HEK293 (cell line): ENCODE results near the gene HSPA4L.

Experiments
- CTCF ChIA-PET: fragments of 350-600 bp; formaldehyde crosslinking; extraction: SDS; loops from one replicate; lab custom pipeline; 2021; ENCODE audit warnings: antibody characterized with exemption; lab: Yijun Ruan, JAX
- POLR2A ChIA-PET: fragments of 300-600 bp; formaldehyde crosslinking; extraction: SDS; loops from one replicate; lab custom pipeline; 2020; ENCODE audit warnings: antibody characterized with exemption, inconsistent platforms; lab: Yijun Ruan, JAX
- H3K27ac ChIP-seq: fragments of 200-500 bp; sonication (Bioruptor generic); 2 replicates; pipeline ENCODE4 v1.5.1; 2014; ENCODE audit warnings: low read depth, low read length, control low read depth, inconsistent platforms; ENCODE audit errors: extremely low read depth
- H3K36me3 ChIP-seq, 2 experiments: fragments of 200-500 bp in 1 of 2; sonication (Bioruptor generic) in 1 of 2; 1 replicate in 1 of 2; 2 replicates in 1 of 2; pipeline ENCODE4 v1.5.1; 2014 to 2017; ENCODE audit warnings: inconsistent platforms in 2 of 2, low read length in 2 of 2; ENCODE audit not compliant: control insufficient read depth in 2 of 2, insufficient read depth in 1 of 2
- H3K4me1 ChIP-seq: fragments of 200-500 bp; sonication (Bioruptor generic); 2 replicates; pipeline ENCODE4 v1.5.1; 2014; ENCODE audit warnings: mild to moderate bottlenecking, low read length, inconsistent platforms; ENCODE audit not compliant: control insufficient read depth, insufficient read depth
- H3K4me3 ChIP-seq: 2 replicates; pipeline ENCODE4 v1.5.1; 2011; ENCODE audit warnings: low read depth, mild to moderate bottlenecking, control low read depth, low read length, moderate library complexity
- H3K9me3 ChIP-seq: fragments of 200-500 bp; sonication (Bioruptor generic); 2 replicates; pipeline ENCODE4 v1.5.1; 2014; ENCODE audit warnings: low read depth, low read length, inconsistent platforms; ENCODE audit not compliant: control insufficient read depth, insufficient read depth
- HOXD13 ChIP-seq: sonication (generic); formaldehyde crosslinking; IDR thresholded peaks from 2 replicates; pipeline ENCODE4 v1.8.0; 2022; ENCODE audit warnings: missing genetic modification reagents, borderline replicate concordance
- YY2 ChIP-seq: fragments of 450-650 bp; formaldehyde crosslinking; IDR thresholded peaks from 2 replicates; pipeline ENCODE4 v1.5.1; 2016; ENCODE audit warnings: missing biosample characterization, missing genetic modification characterization
- ZBTB8A ChIP-seq: fragments of 450-650 bp; formaldehyde crosslinking; IDR thresholded peaks from 2 replicates; pipeline ENCODE4 v1.5.1; 2016; ENCODE audit warnings: missing biosample characterization, missing genetic modification characterization
- ZEB2 ChIP-seq: fragments of 450-650 bp; formaldehyde crosslinking; IDR thresholded peaks from 2 replicates; pipeline ENCODE4 v1.5.1; 2016; ENCODE audit warnings: missing biosample characterization, missing genetic modification characterization
- ZNF112 ChIP-seq: fragments of 450-650 bp; formaldehyde crosslinking; IDR thresholded peaks from 2 replicates; pipeline ENCODE4 v1.5.0; 2017; ENCODE audit warnings: missing biosample characterization, missing genetic modification characterization
- ZNF121 ChIP-seq: fragments of 450-650 bp; formaldehyde crosslinking; IDR thresholded peaks from 2 replicates; pipeline ENCODE4 v1.5.1; 2016; ENCODE audit warnings: missing biosample characterization, missing genetic modification characterization
- ZNF2 ChIP-seq: fragments of 450-650 bp; formaldehyde crosslinking; IDR thresholded peaks from 2 replicates; pipeline ENCODE4 v1.5.1; 2016; ENCODE audit warnings: missing biosample characterization, missing genetic modification characterization
- ZNF266 ChIP-seq: fragments of 450-650 bp; formaldehyde crosslinking; IDR thresholded peaks from 2 replicates; pipeline ENCODE4 v1.5.1; 2016; ENCODE audit warnings: missing biosample characterization, missing genetic modification characterization, low read depth
- ZNF335 ChIP-seq: fragments of 450-650 bp; formaldehyde crosslinking; conservative IDR thresholded peaks from 2 replicates; pipeline ENCODE4 v1.5.1; 2016; ENCODE audit warnings: missing biosample characterization, missing genetic modification characterization
- ZNF341 ChIP-seq: fragments of 450-650 bp; formaldehyde crosslinking; IDR thresholded peaks from 2 replicates; pipeline ENCODE4; 2016; ENCODE audit warnings: low read depth, missing biosample characterization, missing genetic modification characterization
- ZNF473 ChIP-seq: fragments of 450-650 bp; formaldehyde crosslinking; IDR thresholded peaks from 2 replicates; pipeline ENCODE4 v1.5.1; 2017; ENCODE audit warnings: missing biosample characterization, missing genetic modification characterization
- ZNF510 ChIP-seq: fragments of 450-650 bp; formaldehyde crosslinking; IDR thresholded peaks from 2 replicates; pipeline ENCODE4 v1.5.1; 2018; ENCODE audit warnings: mild to moderate bottlenecking, missing genetic modification characterization, missing biosample characterization; ENCODE audit not compliant: insufficient replicate concordance
- ZNF514 ChIP-seq: fragments of 450-650 bp; formaldehyde crosslinking; IDR thresholded peaks from 2 replicates; pipeline ENCODE4 v1.5.1; 2016; ENCODE audit warnings: missing biosample characterization, missing genetic modification characterization
- ZNF600 ChIP-seq: fragments of 450-650 bp; formaldehyde crosslinking; IDR thresholded peaks from 2 replicates; pipeline ENCODE4 v1.5.1; 2016; ENCODE audit warnings: missing biosample characterization, missing genetic modification characterization
- ZNF645 ChIP-seq: fragments of 450-650 bp; formaldehyde crosslinking; IDR thresholded peaks from 2 replicates; pipeline ENCODE4; 2016; ENCODE audit warnings: missing biosample characterization, missing genetic modification characterization
- ZNF677 ChIP-seq: fragments of 450-650 bp; IDR thresholded peaks from 2 replicates; pipeline ENCODE4 v1.5.0; 2018; ENCODE audit warnings: missing biosample characterization, mild to moderate bottlenecking, missing genetic modification characterization, moderate library complexity
- ZNF777 ChIP-seq: fragments of 450-650 bp; formaldehyde crosslinking; IDR thresholded peaks from 2 replicates; pipeline ENCODE4 v1.5.1; 2017; ENCODE audit warnings: missing biosample characterization, missing genetic modification characterization, borderline replicate concordance
- ZSCAN18 ChIP-seq: fragments of 450-650 bp; formaldehyde crosslinking; IDR thresholded peaks from 2 replicates; pipeline ENCODE4 v1.5.1; 2016; ENCODE audit warnings: missing biosample characterization, missing genetic modification characterization
- ZSCAN30 ChIP-seq: fragments of 450-650 bp; IDR thresholded peaks from 2 replicates; pipeline ENCODE4 v1.5.1; 2018; ENCODE audit warnings: missing biosample characterization, mild to moderate bottlenecking, missing genetic modification characterization, moderate library complexity
- ZSCAN4 ChIP-seq: fragments of 450-650 bp; formaldehyde crosslinking; IDR thresholded peaks from 2 replicates; pipeline ENCODE4 v1.5.1; 2017; ENCODE audit warnings: missing biosample characterization, missing genetic modification characterization
- TF ChIP-seq, protein P1 (sequence below): fragments of 450-650 bp; formaldehyde crosslinking; IDR thresholded peaks from 2 replicates; pipeline ENCODE4 v1.5.1; 2016; ENCODE audit warnings: missing biosample characterization, missing genetic modification characterization, borderline replicate concordance
- TF ChIP-seq, protein P2 (sequence below): fragments of 450-650 bp; formaldehyde crosslinking; IDR thresholded peaks from 2 replicates; pipeline ENCODE4 v1.5.1; 2017; ENCODE audit warnings: missing biosample characterization, missing genetic modification characterization

Gene HSPA4L

DNA sequence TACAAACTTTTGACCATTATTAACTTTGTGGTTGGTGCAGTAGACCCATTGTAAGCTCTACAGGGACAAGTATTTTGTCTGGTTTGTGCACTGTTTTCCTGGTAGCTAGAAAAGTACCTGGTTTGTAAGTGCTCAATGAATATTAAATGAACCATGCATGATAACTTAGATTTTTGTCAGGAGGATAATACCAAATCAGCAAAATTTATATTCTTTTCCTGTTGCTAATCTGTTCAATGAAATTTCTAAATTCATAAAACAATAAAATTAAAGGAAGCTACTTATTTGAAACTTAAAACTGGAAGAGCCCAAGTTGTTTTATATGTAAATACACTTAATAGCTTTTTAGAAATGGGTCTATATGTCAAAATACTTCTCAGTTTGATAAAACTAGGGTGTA, 17.6 kb downstream of the HSPA4L start:
- H3K36me3 ChIP-seq = peaks cover 3 to 51% of the 10 kb centered on the region in 2 experiments; a peak in 2 of 3 replicates
- no peak overlapping the region for H3K4me3 ChIP-seq
- H3K9me3 ChIP-seq = no peaks in the 10 kb centered on the region
- H3K27ac ChIP-seq = no peak overlapping the region
- POLR2A ChIA-PET = interaction anchor here (1.4 kb wide), 1 partner anchor 81 kb away, joined by 3 read pairs; the partner anchor contains the start of gene PLK4
- no peaks in the 10 kb centered on the region for H3K4me1 ChIP-seq
- no peak for TF ChIP-seq ZNF777 (tag by site-specific recombination)
- TF ChIP-seq ZNF677 (tag by site-specific recombination) = no peak
- TF ChIP-seq, protein P1, sequence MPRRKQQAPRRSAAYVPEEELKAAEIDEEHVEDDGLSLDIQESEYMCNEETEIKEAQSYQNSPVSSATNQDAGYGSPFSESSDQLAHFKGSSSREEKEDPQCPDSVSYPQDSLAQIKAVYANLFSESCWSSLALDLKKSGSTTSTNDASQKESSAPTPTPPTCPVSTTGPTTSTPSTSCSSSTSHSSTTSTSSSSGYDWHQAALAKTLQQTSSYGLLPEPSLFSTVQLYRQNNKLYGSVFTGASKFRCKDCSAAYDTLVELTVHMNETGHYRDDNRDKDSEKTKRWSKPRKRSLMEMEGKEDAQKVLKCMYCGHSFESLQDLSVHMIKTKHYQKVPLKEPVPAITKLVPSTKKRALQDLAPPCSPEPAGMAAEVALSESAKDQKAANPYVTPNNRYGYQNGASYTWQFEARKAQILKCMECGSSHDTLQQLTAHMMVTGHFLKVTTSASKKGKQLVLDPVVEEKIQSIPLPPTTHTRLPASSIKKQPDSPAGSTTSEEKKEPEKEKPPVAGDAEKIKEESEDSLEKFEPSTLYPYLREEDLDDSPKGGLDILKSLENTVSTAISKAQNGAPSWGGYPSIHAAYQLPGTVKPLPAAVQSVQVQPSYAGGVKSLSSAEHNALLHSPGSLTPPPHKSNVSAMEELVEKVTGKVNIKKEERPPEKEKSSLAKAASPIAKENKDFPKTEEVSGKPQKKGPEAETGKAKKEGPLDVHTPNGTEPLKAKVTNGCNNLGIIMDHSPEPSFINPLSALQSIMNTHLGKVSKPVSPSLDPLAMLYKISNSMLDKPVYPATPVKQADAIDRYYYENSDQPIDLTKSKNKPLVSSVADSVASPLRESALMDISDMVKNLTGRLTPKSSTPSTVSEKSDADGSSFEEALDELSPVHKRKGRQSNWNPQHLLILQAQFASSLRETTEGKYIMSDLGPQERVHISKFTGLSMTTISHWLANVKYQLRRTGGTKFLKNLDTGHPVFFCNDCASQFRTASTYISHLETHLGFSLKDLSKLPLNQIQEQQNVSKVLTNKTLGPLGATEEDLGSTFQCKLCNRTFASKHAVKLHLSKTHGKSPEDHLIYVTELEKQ (tag by site-specific recombination) = no peak
- TF ChIP-seq, all 188 proteins: peak for 0
- CTCF ChIA-PET = no interaction called here

- Histone ChIP-seq H3K4me3 (no peak overlapping the region), H3K27ac (no peak overlapping the region), H3K4me1 (no peaks in the 10 kb centered on the region), H3K36me3 (peaks cover 0 to 60% of the 10 kb centered on the region in 2 experiments; a peak in 2 of 3 replicates), H3K9me3 (no peaks in the 10 kb centered on the region)
- POLR2A ChIA-PET = no interaction called here
- TF ChIP-seq ZNF2 (tag by site-specific recombination) (no peak), ZNF112 (no peak), ZSCAN30 (no peak), ZNF121 (tag by site-specific recombination) (no peak), ZSCAN18 (tag by site-specific recombination) (no peak), ZSCAN4 (tag by site-specific recombination) (no peak), ZBTB8A (tag by site-specific recombination) (no peak), HOXD13 (CRISPR knock-in tag) (no peak), ZNF266 (tag by site-specific recombination) (no peak)
- CTCF ChIA-PET = interaction anchor here (0.6 to 0.7 kb wide), 2 partner anchors 12 to 22 kb away, joined by 3 read pairs; no protein-coding TSS in a partner anchor
Measured at GRCh38 chr4:127809173-127809800, 27.2 kb downstream of the HSPA4L start.

DNA sequence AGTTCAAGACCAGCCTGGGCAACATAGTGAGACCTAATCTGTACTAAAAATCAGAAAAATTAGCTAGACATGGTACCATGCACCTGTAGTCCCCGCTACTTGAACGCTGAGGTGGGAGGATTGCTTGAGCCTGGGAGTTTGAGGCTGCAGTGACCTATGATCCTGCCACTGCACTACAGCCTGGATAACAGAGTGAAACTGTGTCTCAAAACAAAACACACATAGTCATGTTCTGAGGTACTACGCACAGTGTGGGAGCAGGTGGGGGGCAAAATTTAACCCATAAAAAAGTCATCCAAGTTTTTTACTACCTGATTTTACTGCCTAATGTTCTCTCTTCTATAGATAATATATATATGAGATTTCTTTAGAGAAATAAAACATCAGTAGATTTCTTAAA, 28.4 kb downstream of the HSPA4L start:
- Histone ChIP-seq H3K4me1 (no peaks in the 10 kb centered on the region), H3K27ac (no peak overlapping the region), H3K9me3 (no peaks in the 10 kb centered on the region), H3K36me3 (peaks cover 0 to 52% of the 10 kb centered on the region in 2 experiments; a peak in 2 of 3 replicates), H3K4me3 (no peak overlapping the region)
- POLR2A ChIA-PET = no interaction called here
- CTCF ChIA-PET = no interaction called here
- TF ChIP-seq ZNF341 (tag by site-specific recombination) (no peak), YY2 (no peak), ZNF335 (no peak), ZNF510 (tag by site-specific recombination) (no peak), ZNF473 (no peak), ZNF514 (tag by site-specific recombination) (no peak), ZSCAN4 (tag by site-specific recombination) (no peak), ZNF645 (no peak), ZEB2 (tag by site-specific recombination) (no peak), ZNF600 (no peak)
- TF ChIP-seq, protein P2, sequence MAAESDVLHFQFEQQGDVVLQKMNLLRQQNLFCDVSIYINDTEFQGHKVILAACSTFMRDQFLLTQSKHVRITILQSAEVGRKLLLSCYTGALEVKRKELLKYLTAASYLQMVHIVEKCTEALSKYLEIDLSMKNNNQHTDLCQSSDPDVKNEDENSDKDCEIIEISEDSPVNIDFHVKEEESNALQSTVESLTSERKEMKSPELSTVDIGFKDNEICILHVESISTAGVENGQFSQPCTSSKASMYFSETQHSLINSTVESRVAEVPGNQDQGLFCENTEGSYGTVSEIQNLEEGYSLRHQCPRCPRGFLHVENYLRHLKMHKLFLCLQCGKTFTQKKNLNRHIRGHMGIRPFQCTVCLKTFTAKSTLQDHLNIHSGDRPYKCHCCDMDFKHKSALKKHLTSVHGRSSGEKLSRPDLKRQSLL (tag by site-specific recombination) = no peak
